ENCODE results near the gene SLCO4A1.

DNA sequence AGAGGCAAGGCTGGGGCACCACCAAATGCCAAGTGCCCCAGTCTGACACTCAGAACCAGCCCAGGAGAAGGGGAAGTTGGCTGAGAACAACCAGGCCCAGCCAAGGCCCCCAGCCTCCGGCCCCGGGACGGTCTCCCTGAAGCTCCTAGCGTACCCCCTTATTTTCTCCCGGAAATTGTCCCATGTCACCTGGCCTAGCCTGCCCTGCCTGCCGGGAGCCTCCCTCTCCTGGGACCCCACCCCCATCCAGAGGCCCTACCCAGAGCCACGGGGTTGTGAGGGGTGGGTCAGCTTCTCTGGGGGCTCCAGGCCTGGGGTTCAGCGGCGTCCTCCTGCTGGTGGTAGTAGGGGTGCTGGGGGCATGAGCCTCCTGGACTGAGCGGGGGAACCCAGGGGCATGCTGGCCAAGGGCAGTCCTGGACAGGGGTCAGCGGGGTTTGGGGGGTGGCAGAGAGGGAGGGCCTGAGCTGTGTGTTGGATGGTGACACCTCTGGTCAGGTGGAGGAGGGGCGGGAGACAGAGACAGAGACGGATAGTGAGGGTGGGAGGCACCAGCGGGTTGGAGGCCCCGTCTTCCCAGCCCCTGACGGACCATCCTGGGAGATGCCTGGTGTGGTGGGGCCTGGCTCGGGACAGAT, 7.9 kb upstream of the SLCO4A1 start:
- TF ChIP-seq POLR2A (IDR thresholded peaks at IDR 0.05; ENCODE audit: low read length) (no peak), GATA1 (IDR thresholded peaks at IDR 0.05; ENCODE audit: low read depth, low read length) (no peak)
